Endothelial cell (in vitro differentiated cells): ENCODE results near the gene CCL3. TPM values are rescaled to one million over a fixed set of nuclear protein-coding genes. Genes with fewer than 3 reads are reported as not detected.

ENCODE experiments used
- DNase-seq: peaks from one replicate; pipeline ENCODE4 v3.0.0; 2021; ENCODE audit warnings: low spot score
- H3K27ac Mint-ChIP-seq: one replicate; pipeline ENCODE4 v1.8.0; 2021; ENCODE audit warnings: mixed read lengths, inconsistent platforms; ENCODE audit not compliant: unreplicated experiment
- H3K27me3 Mint-ChIP-seq: one replicate; pipeline ENCODE4 v1.8.0; 2021; ENCODE audit warnings: mild to moderate bottlenecking, moderate library complexity, mixed read lengths, inconsistent platforms; ENCODE audit not compliant: unreplicated experiment
- H3K36me3 Mint-ChIP-seq: one replicate; pipeline ENCODE4 v1.8.0; 2021; ENCODE audit warnings: mild to moderate bottlenecking, low read depth, mixed read lengths, inconsistent platforms; ENCODE audit not compliant: unreplicated experiment
- H3K4me1 Mint-ChIP-seq: one replicate; pipeline ENCODE4 v1.8.0; 2021; ENCODE audit warnings: mild to moderate bottlenecking, mixed read lengths, inconsistent platforms; ENCODE audit not compliant: unreplicated experiment
- H3K4me3 Mint-ChIP-seq: one replicate; pipeline ENCODE4 v1.8.0; 2021; ENCODE audit warnings: mild to moderate bottlenecking, mixed read lengths, inconsistent platforms; ENCODE audit not compliant: unreplicated experiment
- H3K9me3 Mint-ChIP-seq: one replicate; pipeline ENCODE4 v1.8.0; 2021; ENCODE audit warnings: mixed read lengths, inconsistent platforms; ENCODE audit not compliant: unreplicated experiment
- total RNA-seq: library from RNA; stranded (reverse); fragmentation: NEBNext Ultra II Directional; extraction: Animal tissue kit (Norgen Biotek cat#: 25700); gene quantifications from one replicate; pipeline ENCODE4 v1.2.1, GENCODE V29; 2021; ENCODE audit not compliant: unreplicated experiment
- TF ChIP-seq, protein P1 (sequence below): fragments of 200-600 bp; sonication (generic); IDR thresholded peaks from one replicate; pipeline ENCODE4 v1.5.0; 2021; ENCODE audit warnings: antibody characterized with exemption; ENCODE audit not compliant: unreplicated experiment

CCL3 gene
- total RNA-seq, 1 donor from 2014 or later = not detected

DNA sequence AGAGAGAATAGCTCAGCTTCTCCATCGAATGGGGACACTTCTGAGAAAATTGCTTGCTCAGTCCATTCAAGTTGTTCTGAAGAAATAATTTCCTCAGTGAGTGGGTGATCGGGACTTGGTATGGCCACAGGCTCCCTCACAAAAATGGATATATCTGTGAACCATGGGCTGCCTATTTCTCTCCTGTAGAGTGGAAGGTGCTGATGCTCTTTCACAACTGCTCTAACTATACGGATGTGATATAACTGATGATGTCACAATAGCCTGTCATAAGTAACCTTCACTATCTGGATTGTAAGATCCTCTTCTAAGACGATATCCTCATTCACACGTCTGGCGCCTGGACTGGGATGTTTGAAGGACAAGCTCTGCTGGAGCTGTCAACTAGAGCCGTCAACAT, 30.5 kb downstream of the CCL3 start:
- no peak overlapping the region for H3K27ac Mint-ChIP-seq
- peaks cover 3% of the 10 kb centered on the region for H3K27me3 Mint-ChIP-seq
- H3K4me1 Mint-ChIP-seq = no peaks in the 10 kb centered on the region
- H3K9me3 Mint-ChIP-seq = no peaks in the 10 kb centered on the region
- H3K4me3 Mint-ChIP-seq = no peak overlapping the region
- no peak for DNase-seq
- H3K36me3 Mint-ChIP-seq = no peaks in the 10 kb centered on the region
- TF ChIP-seq, protein P1, sequence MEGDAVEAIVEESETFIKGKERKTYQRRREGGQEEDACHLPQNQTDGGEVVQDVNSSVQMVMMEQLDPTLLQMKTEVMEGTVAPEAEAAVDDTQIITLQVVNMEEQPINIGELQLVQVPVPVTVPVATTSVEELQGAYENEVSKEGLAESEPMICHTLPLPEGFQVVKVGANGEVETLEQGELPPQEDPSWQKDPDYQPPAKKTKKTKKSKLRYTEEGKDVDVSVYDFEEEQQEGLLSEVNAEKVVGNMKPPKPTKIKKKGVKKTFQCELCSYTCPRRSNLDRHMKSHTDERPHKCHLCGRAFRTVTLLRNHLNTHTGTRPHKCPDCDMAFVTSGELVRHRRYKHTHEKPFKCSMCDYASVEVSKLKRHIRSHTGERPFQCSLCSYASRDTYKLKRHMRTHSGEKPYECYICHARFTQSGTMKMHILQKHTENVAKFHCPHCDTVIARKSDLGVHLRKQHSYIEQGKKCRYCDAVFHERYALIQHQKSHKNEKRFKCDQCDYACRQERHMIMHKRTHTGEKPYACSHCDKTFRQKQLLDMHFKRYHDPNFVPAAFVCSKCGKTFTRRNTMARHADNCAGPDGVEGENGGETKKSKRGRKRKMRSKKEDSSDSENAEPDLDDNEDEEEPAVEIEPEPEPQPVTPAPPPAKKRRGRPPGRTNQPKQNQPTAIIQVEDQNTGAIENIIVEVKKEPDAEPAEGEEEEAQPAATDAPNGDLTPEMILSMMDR = no peak

DNA sequence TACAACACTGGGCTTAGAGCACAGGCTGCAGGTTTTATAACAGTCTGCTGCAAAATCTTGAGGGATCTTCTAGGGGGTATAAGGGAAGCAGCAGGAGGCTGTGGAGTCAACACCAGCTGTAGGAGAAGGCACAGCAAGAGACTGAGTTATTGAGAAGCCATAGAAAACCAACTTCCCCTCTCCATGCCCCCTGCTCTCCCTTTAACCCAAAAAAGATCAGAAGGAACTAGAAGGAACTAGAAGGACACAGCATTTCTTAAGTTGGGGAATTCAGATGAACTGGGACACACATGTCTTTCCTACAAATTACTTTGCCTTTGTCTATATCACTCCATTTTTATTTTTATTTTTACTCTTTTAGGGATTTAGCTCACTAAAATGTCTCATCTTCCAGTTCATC, 32.0 kb downstream of the CCL3 start:
- Mint-ChIP-seq H3K4me3 (no peak overlapping the region), H3K9me3 (no peaks in the 10 kb centered on the region), H3K36me3 (no peaks in the 10 kb centered on the region), H3K4me1 (no peaks in the 10 kb centered on the region), H3K27me3 (peaks cover 3% of the 10 kb centered on the region), H3K27ac (no peak overlapping the region)
- no peak for DNase-seq
- TF ChIP-seq, protein P1 = no peak

DNA sequence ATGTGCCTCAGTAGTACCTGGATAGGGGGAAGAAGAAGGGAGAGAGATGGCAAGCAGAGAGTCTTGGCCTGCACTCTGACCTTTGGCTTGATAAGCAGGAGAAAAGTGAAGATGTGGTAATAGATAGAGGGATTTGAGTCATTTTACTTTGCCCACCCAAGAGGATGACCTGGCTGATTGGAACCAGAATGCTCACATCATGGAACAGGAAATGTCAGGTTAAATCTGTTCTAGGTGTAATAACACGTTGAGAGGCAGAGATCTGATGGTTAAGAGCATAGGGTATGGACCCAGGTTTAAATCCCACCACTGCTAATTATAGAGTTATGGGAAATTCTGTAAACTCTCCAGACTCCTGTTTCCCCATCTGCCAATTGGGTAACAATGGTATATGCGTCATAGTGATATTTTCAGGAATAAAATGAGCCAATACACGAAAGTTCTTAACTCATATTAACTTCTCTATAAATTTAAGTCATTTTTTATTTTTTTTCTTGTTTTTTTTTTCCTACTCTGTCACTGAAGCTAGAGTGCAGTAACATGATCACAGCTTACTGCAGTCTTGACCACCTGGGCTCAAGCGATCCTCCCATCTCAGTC, 33.9 kb downstream of the CCL3 start:
- TF ChIP-seq, protein P1 = no peak
- H3K4me3 Mint-ChIP-seq = no peak overlapping the region
- H3K36me3 Mint-ChIP-seq = no peaks in the 10 kb centered on the region
- H3K27ac Mint-ChIP-seq = no peak overlapping the region
- peaks cover 3% of the 10 kb centered on the region for H3K27me3 Mint-ChIP-seq
- no peaks in the 10 kb centered on the region for H3K9me3 Mint-ChIP-seq
- no peak for DNase-seq
- H3K4me1 Mint-ChIP-seq = no peaks in the 10 kb centered on the region

DNA sequence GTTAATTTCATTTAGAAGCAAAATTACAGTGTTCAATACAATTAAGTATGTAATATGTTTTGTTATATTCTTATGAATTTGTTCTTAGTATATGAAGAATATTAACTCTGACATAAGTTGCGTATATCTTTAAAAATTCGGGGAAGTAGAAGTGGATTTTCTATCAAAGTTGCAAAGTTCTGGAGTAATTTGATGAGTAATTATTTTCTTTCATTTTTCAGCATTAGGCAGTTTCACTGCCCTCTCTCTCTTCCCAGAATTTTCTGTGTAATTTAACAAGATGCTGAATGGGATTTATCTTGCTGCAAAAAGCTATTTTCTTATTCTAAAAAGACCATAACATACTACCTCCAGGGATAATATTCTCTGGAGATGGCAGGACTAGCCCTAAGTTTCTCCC, 34.8 kb downstream of the CCL3 start:
- Mint-ChIP-seq H3K4me1 (no peaks in the 10 kb centered on the region), H3K36me3 (no peaks in the 10 kb centered on the region), H3K4me3 (no peak overlapping the region), H3K9me3 (no peaks in the 10 kb centered on the region), H3K27ac (no peak overlapping the region), H3K27me3 (peaks cover 3% of the 10 kb centered on the region)
- TF ChIP-seq, protein P1 = no peak
- DNase-seq = no peak

DNA sequence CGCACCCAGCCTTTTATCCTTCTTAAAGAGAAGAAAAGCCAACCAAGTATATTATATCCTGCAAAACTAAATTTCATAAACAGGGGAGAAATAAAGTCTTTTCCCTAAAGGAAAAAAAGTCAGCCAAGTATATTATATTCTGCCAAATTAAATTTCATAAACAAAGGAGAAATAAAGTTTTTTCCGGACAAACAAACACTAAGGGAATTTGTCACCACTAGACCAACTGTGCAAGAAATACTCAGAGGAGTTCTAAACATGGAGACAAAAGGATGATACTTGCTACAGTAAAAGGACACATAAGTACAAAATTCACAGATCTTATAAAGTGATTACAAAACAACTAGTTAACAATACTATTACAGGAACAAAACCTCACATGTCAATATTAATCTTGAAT, 40.3 kb downstream of the CCL3 start:
- no peak overlapping the region for H3K4me3 Mint-ChIP-seq
- no peak overlapping the region for H3K27ac Mint-ChIP-seq
- DNase-seq = no peak
- no peaks in the 10 kb centered on the region for H3K9me3 Mint-ChIP-seq
- H3K27me3 Mint-ChIP-seq = peaks cover 3% of the 10 kb centered on the region
- H3K4me1 Mint-ChIP-seq = no peaks in the 10 kb centered on the region
- TF ChIP-seq, protein P1 = no peak
- no peaks in the 10 kb centered on the region for H3K36me3 Mint-ChIP-seq
